ENCODE measurements around the gene SPRR2D.
"Not testable (repeated sequence)": the region's sequence is repeated elsewhere in the genome, so short reads cannot be mapped to it uniquely, and the experiment has no call there.

SPRR2D gene

DNA sequence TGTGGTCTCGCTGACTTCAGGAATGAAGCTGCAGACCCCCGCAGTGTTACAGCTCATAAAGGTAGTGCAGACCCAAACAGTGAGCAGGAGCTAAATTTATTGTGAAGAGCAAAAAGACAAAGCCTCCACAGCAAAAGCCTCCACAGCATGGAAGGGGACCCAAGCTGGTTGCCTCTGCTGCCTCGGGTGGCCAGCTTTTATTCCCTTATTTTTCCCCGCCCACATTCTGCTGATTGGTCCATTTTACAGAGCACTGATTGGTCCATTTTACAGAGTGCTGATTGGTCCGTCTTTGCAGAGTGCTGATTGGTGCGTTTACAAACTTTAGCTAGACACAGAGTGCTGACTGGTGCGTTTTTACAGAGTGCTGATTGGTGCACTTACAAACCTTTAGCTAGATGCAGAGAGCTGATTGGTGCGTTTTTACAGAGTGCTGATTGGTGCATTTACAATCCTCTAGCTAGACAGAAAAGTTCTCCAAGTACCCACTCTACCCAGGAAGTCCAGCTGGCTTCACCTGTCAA lies 29.6 kb downstream of the SPRR2D start:
- not testable (repeated sequence) for DNase-seq (ENCODE audit: low read depth)

DNA sequence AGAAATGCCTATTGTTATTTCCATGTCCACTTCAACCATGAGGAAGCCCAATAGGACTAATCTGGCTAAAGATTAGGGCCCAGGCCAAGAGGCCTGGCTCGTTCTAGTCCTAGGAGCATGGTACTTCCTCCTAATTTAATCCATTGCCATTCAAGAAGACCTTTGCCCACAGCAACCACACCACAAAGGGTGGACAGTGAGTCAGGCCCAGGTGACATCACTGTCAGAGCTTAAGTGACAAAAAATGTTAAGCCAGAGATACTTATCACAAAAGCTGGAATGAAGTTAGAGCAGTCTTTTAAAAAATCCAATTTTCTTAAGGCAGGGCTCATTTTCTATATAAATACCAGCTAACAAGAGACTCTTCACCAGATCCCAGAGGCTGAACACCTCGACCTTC lies 39.5 kb downstream of the SPRR2D start, which contains the start of gene SPRR3:
Gene SPRR3 (plus strand): TSS at position 368 of the 400 bp plus-strand sequence. CDS start 1,272 bp downstream, outside the sequence.
- DNase-seq (ENCODE audit: low read depth) = no peak

DNA sequence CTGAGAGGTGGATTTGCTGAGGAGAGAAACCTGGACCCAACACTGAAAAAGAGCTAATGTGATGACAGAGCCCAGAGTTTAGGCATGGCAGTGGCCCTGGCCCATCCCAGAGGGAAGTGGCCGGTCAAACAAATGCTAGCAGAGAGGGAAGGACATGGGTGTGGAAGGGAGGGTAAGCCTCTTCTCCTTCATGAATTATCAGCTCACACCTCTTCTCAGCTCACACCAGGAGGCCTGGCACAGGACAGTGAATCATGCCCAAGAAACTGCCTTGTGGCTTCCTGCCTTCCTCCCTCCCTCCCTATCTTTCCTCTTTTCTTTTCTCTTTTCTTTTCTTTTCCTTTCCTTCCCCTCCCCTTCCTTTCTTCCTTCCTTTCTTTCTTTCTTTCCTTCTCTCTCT lies 40.6 kb downstream of the SPRR2D start:
- no peak for DNase-seq (ENCODE audit: low read depth)

DNA sequence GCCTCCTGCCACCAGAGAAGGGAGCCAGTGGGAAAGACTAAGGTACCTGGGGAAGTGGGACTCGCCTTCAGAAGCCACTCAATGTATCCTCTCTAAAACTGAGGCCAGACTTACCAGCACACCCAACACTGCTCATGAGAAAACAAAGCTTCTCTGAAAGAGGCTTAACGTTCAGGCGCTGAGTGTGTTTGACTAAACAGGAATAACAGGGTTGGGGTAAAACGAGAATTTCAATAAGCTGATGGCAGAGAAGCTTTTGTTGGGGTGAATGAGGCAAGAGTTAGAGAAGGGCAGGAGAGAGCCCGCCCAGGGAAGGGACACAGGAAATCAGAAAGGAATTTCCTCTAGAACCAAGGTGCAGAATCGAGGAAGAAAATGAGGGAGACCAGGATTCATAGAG lies 41.1 kb downstream of the SPRR2D start:
- DNase-seq (ENCODE audit: low read depth) = no peak

DNA sequence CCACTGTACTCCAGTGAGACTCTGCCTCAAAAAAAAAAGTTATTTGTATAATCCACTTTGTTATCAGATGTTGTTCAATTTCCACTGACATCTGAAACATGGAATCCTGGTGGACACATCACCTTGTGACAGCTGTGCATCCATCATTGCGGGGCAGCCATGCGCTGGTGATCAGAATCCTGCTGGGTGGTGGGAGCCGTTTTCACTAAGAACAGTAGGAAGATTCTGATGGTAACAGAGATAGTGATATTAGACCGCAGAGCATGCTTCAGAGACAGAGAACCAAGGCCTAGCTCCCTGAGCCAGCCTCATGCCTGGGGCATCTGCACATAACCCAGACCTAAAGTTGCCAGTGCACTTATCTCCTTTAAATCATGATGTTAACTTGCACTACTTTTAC lies 42.4 kb downstream of the SPRR2D start:
- no peak for DNase-seq (ENCODE audit: low read depth)

DNA sequence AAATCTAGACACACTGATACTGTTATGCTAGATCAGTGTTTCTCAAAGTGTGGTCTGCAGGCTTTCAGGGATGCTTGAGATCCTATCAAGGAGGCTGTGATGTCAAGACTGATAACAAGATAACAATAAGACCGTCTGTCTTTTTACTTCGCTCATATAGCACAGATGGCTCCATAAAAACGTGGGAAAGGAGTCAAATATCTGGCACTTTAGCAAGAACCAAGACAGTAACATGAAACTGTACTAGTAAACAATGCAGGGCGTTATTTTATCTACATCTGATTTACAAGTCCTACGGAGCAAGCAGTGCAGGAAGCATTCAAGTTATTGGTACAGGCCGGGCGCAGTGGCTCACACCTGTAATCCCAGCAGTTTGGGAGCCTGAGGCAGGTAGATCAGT lies 43.0 kb downstream of the SPRR2D start:
- DNase-seq (ENCODE audit: low read depth) = no peak

DNA sequence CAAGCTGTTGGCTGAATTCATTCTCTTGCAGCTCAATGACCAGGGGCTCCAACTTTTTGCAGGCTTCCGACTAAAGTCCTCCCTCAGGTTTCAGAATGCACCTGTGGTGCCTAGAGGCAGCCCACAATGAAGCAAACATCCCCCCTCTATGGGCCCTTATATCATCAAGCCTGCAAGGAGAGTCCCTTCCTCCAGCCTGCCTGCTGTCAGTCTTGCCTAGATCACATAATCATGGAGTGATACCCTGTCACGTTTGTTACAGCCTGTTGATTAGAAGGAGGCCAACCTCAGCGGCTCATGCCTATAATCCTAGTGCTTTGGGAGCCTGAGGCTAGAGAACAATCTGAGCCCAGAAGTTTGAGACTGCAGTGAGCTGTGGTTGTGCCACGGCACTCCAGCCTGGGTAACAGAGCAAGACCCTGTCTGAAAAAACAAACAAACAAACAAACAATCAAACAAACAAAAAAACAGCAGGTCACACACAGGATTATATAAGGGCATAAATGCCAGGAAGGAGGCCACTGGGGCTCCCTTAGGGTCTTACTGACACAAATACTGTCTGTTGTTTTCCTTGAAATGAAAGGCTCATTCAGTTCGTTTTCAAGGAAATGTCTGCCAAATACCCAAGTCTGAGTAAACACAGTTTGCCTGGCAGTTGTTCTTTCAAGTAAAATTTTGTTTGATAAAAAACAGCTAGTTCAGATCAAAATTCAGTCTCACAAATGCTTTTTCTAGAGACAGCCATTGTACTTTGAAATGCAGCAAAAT lies 44.1 kb downstream of the SPRR2D start:
- DNase-seq (ENCODE audit: low read depth) = no peak

DNA sequence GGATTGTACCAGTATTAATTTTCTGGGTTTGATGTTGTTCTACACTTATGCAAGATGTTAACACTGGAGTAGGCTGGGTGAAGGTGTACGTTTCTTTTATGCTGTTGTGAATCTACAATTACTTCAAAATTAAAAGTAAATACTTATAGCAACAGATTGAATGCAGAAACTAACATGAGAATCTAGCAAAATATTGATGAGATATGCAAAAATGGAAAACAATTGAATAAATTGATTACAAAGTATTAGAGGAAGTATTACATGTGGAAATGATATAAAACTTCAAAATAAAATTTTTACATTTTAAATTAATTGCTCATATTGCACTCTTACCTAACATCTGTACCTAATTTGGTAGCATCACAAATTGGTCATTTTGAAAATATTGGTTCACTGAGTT lies 45.1 kb downstream of the SPRR2D start:
- no peak for DNase-seq (ENCODE audit: low read depth)

DNA sequence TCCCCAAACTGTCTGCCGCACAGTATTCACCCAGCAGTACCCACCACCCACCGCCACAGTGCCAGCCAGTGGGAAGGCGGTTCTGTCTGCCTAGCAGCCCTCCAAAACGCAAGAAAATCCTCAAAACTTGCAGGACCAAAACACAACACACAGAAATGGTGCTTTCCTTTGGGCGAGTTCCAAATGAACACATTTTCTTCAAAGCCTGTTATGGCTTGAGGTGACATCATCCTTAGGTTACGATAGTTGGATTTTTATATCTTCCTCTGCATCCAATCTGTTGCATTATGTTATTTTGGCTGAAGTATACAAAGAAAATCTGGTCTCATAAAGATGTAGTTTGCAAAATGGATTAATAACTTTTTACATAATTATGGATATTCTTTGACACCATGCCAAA lies 47.7 kb downstream of the SPRR2D start:
- DNase-seq (ENCODE audit: low read depth) = no peak

All from stimulated activated CD8-positive, alpha-beta memory T cell treated with anti-CD3 and anti-CD28 coated beads, Interleukin-12 subunit alpha, Interleukin-12 subunit beta, amount 100 ng/mL, for 4 hours (primary cell).